ENCODE results near the gene STK25. TPM values are rescaled to one million over a fixed set of nuclear protein-coding genes. Genes with fewer than 3 reads are reported as not detected.

The STK25 gene
- total and polyA plus RNA-seq, 2 experiments from 2014 or later, result 125 to 304 TPM

GRCh38 chr2:241550616-241551580 is 42.5 kb upstream of the STK25 start:
- Histone ChIP-seq H3K4me1 (ENCODE audit: insufficient read depth) (peaks cover 11% of the 10 kb centered on the region), H3K4me2 (no peak overlapping the region), H3K9me2 (ENCODE audit: insufficient read depth) (no peaks in the 10 kb centered on the region), H3K27me3 (ENCODE audit: insufficient read depth) (no peaks in the 10 kb centered on the region), H3F3A (replicated peaks; ENCODE audit: low read depth) (no peaks in the 10 kb centered on the region), H3K27ac (ENCODE audit: low read depth) (no peak overlapping the region), H4K20me1 (replicated peaks; ENCODE audit: insufficient read depth) (no peaks in the 10 kb centered on the region), H3K4me3 (no peak overlapping the region), H2AFZ (no peak overlapping the region), H3K79me2 (replicated peaks; ENCODE audit: insufficient read depth) (no peaks in the 10 kb centered on the region), H3K36me3 (ENCODE audit: insufficient read depth) (no peaks in the 10 kb centered on the region)
- peaks cover 28% of the 10 kb centered on the region for H3K4me1 Mint-ChIP-seq
- ATAC-seq (no peak), DNase-seq (ENCODE audit: low spot score) (no peak)
- H3K36me3 Mint-ChIP-seq (ENCODE audit: low read depth), result no peaks in the 10 kb centered on the region
- H3K4me3 Mint-ChIP-seq, result no peak overlapping the region
- peaks cover 4% of the 10 kb centered on the region; the same call in 1 of the 3 replicates for H3K9me3 Mint-ChIP-seq
- peaks cover 14% of the 10 kb centered on the region for H3K27me3 Mint-ChIP-seq (ENCODE audit: insufficient read depth, low read depth, poor library complexity)
- H3K27ac Mint-ChIP-seq, result no peak overlapping the region
- TF ChIP-seq ETS1 (IDR thresholded peaks at IDR 0.05), result no peak

- Mint-ChIP-seq H3K36me3 (ENCODE audit: low read depth) (no peaks in the 10 kb centered on the region), H3K4me1 (peaks cover 13% of the 10 kb centered on the region), H3K9me3 (no peaks in the 10 kb centered on the region), H3K27me3 (ENCODE audit: insufficient read depth, low read depth, poor library complexity) (peaks cover 8% of the 10 kb centered on the region), H3K4me3 (no peak overlapping the region), H3K27ac (no peak overlapping the region)
- DNase-seq (ENCODE audit: low spot score) (no peak), ATAC-seq (no peak)
- Histone ChIP-seq H2AFZ (no peak overlapping the region), H3K27ac (ENCODE audit: low read depth) (no peak overlapping the region), H3K36me3 (ENCODE audit: insufficient read depth) (no peaks in the 10 kb centered on the region), H3F3A (replicated peaks; ENCODE audit: low read depth) (no peaks in the 10 kb centered on the region; the same call in 1 of the 2 replicates), H3K27me3 (ENCODE audit: insufficient read depth) (peaks cover 12% of the 10 kb centered on the region), H3K4me1 (ENCODE audit: insufficient read depth) (peaks cover 5% of the 10 kb centered on the region; the same call in 1 of the 2 replicates), H4K20me1 (replicated peaks; ENCODE audit: insufficient read depth) (no peaks in the 10 kb centered on the region), H3K4me3 (no peak overlapping the region), H3K4me2 (no peak overlapping the region), H3K79me2 (replicated peaks; ENCODE audit: insufficient read depth) (no peaks in the 10 kb centered on the region), H3K9me2 (ENCODE audit: insufficient read depth) (no peaks in the 10 kb centered on the region)
- no peak for TF ChIP-seq CREB1 (CRISPR knock-in tag; IDR thresholded peaks at IDR 0.05; ENCODE audit: low read depth)
- no peak for TF ChIP-seq ZNF331 (CRISPR knock-in tag; IDR thresholded peaks at IDR 0.05; ENCODE audit: low read depth)
- no peak for TF ChIP-seq REST (IDR thresholded peaks at IDR 0.05; ENCODE audit: unreplicated experiment)
- TF ChIP-seq ETS1 (IDR thresholded peaks at IDR 0.05), result no peak
- TF ChIP-seq POLR2AphosphoS5 (IDR thresholded peaks at IDR 0.05; ENCODE audit: low read depth), result no peak
- no peak for TF ChIP-seq EZH2phosphoT487 (IDR thresholded peaks at IDR 0.05; ENCODE audit: unreplicated experiment)
- TF ChIP-seq JUNB (IDR thresholded peaks at IDR 0.05; ENCODE audit: unreplicated experiment), result no peak
- no peak for TF ChIP-seq NANOG (IDR thresholded peaks at IDR 0.05; ENCODE audit: borderline replicate concordance)
These were observed 40.1 kb upstream of the STK25 start for GRCh38 chr2:241548451-241548835.
